ENCODE measurements around the gene DMC1. TPM values are rescaled to one million over a fixed set of nuclear protein-coding genes. Genes with fewer than 3 reads are reported as not detected.

The DMC1 gene
- total and polyA plus RNA-seq, 9 of the 15 experiments (the other 6 are each of a cell fraction or from before 2014, with no cell fraction given), result 5.5 to 55.5 (median 9.8) TPM

DNA sequence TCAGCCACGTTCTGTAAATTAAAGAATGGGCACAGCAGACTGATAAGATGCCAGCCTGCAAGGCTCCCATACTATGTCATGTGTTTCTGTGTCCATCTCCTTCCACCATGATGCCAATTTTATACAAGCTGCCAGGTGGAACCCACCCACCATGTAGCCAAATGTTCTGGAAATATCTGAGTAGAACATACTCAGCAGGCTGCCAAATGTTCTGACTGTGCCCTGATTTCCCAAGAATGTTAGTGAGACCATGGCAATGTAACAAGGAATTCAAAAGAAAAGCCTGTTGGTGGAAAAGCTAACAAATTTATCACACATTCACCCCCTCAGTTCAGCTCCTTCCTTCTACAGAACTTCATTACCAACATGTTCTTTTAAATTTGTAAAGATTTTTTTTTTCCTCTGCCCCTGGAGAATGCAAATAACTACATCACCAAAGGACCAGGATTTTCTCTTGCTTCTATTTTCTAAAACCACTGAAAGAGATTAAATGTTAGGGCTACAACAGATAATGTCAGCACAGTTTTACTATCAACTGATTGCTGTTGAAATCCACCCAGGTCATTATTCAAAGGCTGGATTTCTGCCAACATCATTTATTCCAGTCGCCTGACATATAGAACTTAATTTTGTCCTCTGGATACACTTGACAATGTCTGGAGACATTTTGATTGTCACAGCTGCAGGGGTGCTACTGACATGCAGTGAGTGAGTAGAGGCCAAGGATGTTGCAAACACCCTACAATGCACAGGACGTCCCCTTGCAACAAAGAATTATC is 3.1 kb downstream of the DMC1 start:
- DNase-seq (ENCODE audit: extremely low read depth in 1 of 4, low spot score in 3 of 4), result no peak
- CTCF ChIA-PET (ENCODE audit: low intra/inter-chr PET ratio), result no interaction called here
- Histone ChIP-seq H3K4me1 (replicated peaks in 1 of 2; ENCODE audit: control insufficient read depth in 2 of 2, insufficient read depth in 2 of 2, low read length in 2 of 2) (peaks cover 4 to 8% of the 10 kb centered on the region in 2 experiments; a peak in 4 of 5 replicates), H2AFZ (ENCODE audit: low read depth, low read length) (no peak overlapping the region), H3K4me2 (ENCODE audit: insufficient read depth, low read length) (no peak overlapping the region), H3K9ac (ENCODE audit: insufficient read depth in 1 of 2, low read depth in 2 of 2, low read length in 2 of 2) (no peak overlapping the region), H3K9me1 (ENCODE audit: control insufficient read depth, insufficient read depth, low read length) (no peaks in the 10 kb centered on the region), H3K27me3 (ENCODE audit: control insufficient read depth in 2 of 2, insufficient read depth in 2 of 2, low read length in 2 of 2) (no peaks in the 10 kb centered on the region), H3K36me3 (ENCODE audit: control insufficient read depth, insufficient read depth, low read length) (no peaks in the 10 kb centered on the region), H3K79me2 (ENCODE audit: control insufficient read depth, insufficient read depth, low read length) (peaks cover 8% of the 10 kb centered on the region; the same call in 2 of the 3 replicates), H3K27ac (ENCODE audit: extremely low read depth, low read depth, low read length) (no peak overlapping the region), H4K20me1 (replicated peaks; ENCODE audit: control insufficient read depth, insufficient read depth, low read length) (no peaks in the 10 kb centered on the region), H3K9me3 (replicated peaks; ENCODE audit: control insufficient read depth, insufficient read depth, low read depth, low read length) (no peaks in the 10 kb centered on the region), H3K4me3 (no peak overlapping the region)
- ATAC-seq, result no peak
- WGBS (ENCODE audit: insufficient coverage, low coverage, missing lambda C conversion rate), result 27% methylated on average over 3 of the region's 3 CpGs
- BruUV-seq (replicated peaks), result no TSS peak
- in situ Hi-C loops (cut with MboI) (loop anchor here (5.0 kb wide), 1 partner anchor 70 kb away; no protein-coding TSS in a partner anchor), intact Hi-C loops (cut with micrococcal nuclease) (no loop called here)
- TF ChIP-seq MEIS2 (IDR thresholded peaks at IDR 0.05; ENCODE audit: partially characterized antibody) (peak; percentile 6), NFIC (IDR thresholded peaks at IDR 0.05) (0 out of 2 replicates have a peak, but pooled peaks have one; percentile 9)
- TF ChIP-seq, protein P1, sequence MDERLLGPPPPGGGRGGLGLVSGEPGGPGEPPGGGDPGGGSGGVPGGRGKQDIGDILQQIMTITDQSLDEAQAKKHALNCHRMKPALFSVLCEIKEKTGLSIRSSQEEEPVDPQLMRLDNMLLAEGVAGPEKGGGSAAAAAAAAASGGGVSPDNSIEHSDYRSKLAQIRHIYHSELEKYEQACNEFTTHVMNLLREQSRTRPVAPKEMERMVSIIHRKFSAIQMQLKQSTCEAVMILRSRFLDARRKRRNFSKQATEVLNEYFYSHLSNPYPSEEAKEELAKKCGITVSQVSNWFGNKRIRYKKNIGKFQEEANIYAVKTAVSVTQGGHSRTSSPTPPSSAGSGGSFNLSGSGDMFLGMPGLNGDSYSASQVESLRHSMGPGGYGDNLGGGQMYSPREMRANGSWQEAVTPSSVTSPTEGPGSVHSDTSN (CRISPR knock-in tag; IDR thresholded peaks at IDR 0.05; ENCODE audit: low read depth), result no peak
- TF ChIP-seq, protein P1 (tag; conservative IDR thresholded peaks at IDR 0.05; ENCODE audit: low read depth), result peak; percentile 52; the same call in 1 of the 2 replicates
- TF ChIP-seq, protein P2, sequence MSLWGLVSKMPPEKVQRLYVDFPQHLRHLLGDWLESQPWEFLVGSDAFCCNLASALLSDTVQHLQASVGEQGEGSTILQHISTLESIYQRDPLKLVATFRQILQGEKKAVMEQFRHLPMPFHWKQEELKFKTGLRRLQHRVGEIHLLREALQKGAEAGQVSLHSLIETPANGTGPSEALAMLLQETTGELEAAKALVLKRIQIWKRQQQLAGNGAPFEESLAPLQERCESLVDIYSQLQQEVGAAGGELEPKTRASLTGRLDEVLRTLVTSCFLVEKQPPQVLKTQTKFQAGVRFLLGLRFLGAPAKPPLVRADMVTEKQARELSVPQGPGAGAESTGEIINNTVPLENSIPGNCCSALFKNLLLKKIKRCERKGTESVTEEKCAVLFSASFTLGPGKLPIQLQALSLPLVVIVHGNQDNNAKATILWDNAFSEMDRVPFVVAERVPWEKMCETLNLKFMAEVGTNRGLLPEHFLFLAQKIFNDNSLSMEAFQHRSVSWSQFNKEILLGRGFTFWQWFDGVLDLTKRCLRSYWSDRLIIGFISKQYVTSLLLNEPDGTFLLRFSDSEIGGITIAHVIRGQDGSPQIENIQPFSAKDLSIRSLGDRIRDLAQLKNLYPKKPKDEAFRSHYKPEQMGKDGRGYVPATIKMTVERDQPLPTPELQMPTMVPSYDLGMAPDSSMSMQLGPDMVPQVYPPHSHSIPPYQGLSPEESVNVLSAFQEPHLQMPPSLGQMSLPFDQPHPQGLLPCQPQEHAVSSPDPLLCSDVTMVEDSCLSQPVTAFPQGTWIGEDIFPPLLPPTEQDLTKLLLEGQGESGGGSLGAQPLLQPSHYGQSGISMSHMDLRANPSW (CRISPR knock-in tag; IDR thresholded peaks at IDR 0.05), result no peak
- POLR2A ChIA-PET, result no interaction called here
- peak; percentile 44 for FAIRE-seq

All from K562 (cell line).